ENCODE data around the gene CLDN19. TPM values are rescaled to one million over a fixed set of nuclear protein-coding genes. Genes with fewer than 3 reads are reported as not detected.

CLDN19 gene
- total and polyA plus RNA-seq, 2 donors from 2014 or later, result 23.2 to 42.5 TPM

DNA sequence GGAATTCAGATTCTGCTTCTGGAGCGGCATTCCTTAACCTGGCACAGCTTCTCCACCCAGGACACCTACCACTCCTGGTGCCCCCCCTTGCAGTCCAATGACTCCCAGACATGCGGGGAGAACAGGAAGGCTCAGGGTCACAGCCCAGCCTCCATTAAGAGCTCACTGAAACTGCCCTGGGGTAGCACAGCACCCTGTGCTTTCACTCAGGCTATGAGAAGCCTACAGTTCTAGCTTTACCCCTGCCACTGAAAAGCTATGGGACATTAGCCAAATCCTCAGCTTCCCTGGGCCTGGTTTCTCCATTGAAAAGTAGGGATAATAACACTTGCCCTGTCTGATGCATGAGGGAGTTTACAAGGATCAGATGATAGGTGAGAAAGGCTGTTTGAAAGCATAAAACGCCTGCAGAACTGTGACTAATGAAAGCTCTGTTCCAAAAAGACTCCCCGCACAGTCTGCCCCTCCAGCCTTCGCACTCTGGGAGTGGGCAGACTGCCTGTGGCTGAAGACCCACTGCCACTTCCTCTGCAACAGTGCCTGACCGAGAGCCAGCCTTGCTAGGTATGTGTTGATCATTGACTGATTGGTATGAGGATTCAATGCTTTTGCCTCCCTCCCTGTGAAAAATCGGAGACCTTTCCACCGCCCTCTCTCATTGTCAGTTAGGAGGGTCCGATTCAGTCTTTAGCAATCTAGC lies 2.7 kb upstream of the CLDN19 start:
- Histone ChIP-seq H3K4me3 (ENCODE audit: low read length in 3 of 3) (no peak overlapping the region), H3K9ac (ENCODE audit: low read length in 3 of 3) (no peak overlapping the region), H3K9me3 (ENCODE audit: control insufficient read depth in 2 of 3, insufficient read depth in 1 of 3, low read length in 3 of 3) (no peaks in the 10 kb centered on the region), H3K4me1 (ENCODE audit: control insufficient read depth in 2 of 3, insufficient read depth in 2 of 3, low read depth in 1 of 3, low read length in 3 of 3) (peaks cover 0 to 8% (median 3%) of the 10 kb centered on the region in 3 donors), H3K36me3 (ENCODE audit: control insufficient read depth in 2 of 3, insufficient read depth in 3 of 3, low read length in 3 of 3) (peaks cover 0 to 7% (median 1%) of the 10 kb centered on the region in 3 donors), H3K27me3 (ENCODE audit: control insufficient read depth, insufficient read depth, low read length) (no peaks in the 10 kb centered on the region), H3K27ac (ENCODE audit: low read depth in 2 of 2, low read length in 2 of 2) (no peak overlapping the region)
- FAIRE-seq, result no peak
- intact Hi-C loops (cut with DNase I), result loop anchor here (10.0 kb wide), 1 partner anchor 158 kb away; no protein-coding TSS in a partner anchor
- DNase-seq, result no peak
- TF ChIP-seq, protein P1, sequence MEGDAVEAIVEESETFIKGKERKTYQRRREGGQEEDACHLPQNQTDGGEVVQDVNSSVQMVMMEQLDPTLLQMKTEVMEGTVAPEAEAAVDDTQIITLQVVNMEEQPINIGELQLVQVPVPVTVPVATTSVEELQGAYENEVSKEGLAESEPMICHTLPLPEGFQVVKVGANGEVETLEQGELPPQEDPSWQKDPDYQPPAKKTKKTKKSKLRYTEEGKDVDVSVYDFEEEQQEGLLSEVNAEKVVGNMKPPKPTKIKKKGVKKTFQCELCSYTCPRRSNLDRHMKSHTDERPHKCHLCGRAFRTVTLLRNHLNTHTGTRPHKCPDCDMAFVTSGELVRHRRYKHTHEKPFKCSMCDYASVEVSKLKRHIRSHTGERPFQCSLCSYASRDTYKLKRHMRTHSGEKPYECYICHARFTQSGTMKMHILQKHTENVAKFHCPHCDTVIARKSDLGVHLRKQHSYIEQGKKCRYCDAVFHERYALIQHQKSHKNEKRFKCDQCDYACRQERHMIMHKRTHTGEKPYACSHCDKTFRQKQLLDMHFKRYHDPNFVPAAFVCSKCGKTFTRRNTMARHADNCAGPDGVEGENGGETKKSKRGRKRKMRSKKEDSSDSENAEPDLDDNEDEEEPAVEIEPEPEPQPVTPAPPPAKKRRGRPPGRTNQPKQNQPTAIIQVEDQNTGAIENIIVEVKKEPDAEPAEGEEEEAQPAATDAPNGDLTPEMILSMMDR (IDR thresholded peaks at IDR 0.05; ENCODE audit: borderline replicate concordance, extremely low read depth, insufficient read depth), result no peak

DNA sequence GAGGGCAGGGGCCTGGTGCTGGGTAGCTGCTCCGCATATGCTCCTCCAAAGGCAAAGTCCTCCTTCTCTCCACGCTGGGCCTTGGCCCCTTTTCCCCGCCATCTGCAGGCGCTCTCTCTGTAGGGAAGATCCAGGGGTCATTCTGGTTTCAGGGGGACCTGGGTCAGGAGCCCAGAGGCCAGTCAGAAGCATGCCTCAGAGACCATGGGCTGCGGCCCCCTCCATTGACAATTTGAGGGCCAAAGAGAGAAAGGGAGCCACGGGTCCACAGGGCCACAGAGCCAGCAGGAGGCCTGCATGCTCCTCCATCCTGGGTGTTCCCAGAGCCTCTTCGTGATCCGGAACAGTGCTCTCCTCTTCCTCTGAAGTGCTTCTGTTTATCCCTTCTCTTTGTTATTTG lies 2.1 kb upstream of the CLDN19 start:
- no peak overlapping the region for H3K4me3 ChIP-seq (ENCODE audit: low read length in 3 of 3)
- DNase-seq (no peak), FAIRE-seq (no peak)
- no peak overlapping the region for H3K27ac ChIP-seq (ENCODE audit: low read depth in 2 of 2, low read length in 2 of 2)
- no peaks in the 10 kb centered on the region for H3K9me3 ChIP-seq (ENCODE audit: control insufficient read depth in 2 of 3, insufficient read depth in 1 of 3, low read length in 3 of 3)
- H3K36me3 ChIP-seq (ENCODE audit: control insufficient read depth in 2 of 3, insufficient read depth in 3 of 3, low read length in 3 of 3), result peaks cover 0 to 7% (median 0%) of the 10 kb centered on the region in 3 donors
- intact Hi-C loops (cut with DNase I), result loop anchor here (10.0 kb wide), 1 partner anchor 157 kb away; no protein-coding TSS in a partner anchor
- H3K9ac ChIP-seq (ENCODE audit: low read length in 3 of 3), result no peak overlapping the region
- H3K27me3 ChIP-seq (ENCODE audit: control insufficient read depth, insufficient read depth, low read length), result no peaks in the 10 kb centered on the region
- H3K4me1 ChIP-seq (ENCODE audit: control insufficient read depth in 2 of 3, insufficient read depth in 2 of 3, low read depth in 1 of 3, low read length in 3 of 3), result peaks cover 0 to 8% (median 3%) of the 10 kb centered on the region in 3 donors
- TF ChIP-seq, protein P1 (IDR thresholded peaks at IDR 0.05; ENCODE audit: borderline replicate concordance, extremely low read depth, insufficient read depth), result no peak

DNA sequence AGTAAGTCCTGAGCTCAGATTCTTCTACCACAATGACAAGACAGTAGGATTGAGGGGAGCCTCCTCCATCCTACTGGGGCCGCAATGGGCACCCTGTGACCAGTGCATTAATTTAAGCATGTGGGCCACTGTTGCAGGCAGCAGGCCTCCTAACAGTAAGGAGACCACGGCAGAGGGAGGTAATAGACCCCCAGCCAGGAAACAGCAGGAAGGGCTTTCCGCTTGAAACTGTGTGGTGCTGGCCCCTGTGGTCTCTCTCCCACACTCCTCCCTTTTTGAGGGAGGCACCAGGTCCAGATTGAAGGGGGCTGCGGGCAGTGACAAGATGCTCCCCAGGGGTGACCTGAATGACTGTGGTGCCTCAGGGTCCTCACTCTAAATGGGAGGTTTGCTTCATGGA lies 1.7 kb upstream of the CLDN19 start:
- H3K27me3 ChIP-seq (ENCODE audit: control insufficient read depth, insufficient read depth, low read length), result no peaks in the 10 kb centered on the region
- no peaks in the 10 kb centered on the region for H3K9me3 ChIP-seq (ENCODE audit: control insufficient read depth in 2 of 3, insufficient read depth in 1 of 3, low read length in 3 of 3)
- peak overlapping the region in 1 of 2 donors; percentile 9 for H3K27ac ChIP-seq (ENCODE audit: low read depth in 2 of 2, low read length in 2 of 2)
- H3K9ac ChIP-seq (ENCODE audit: low read length in 3 of 3), result no peak overlapping the region
- intact Hi-C loops (cut with DNase I), result loop anchor here (10.0 kb wide), 1 partner anchor 157 kb away; no protein-coding TSS in a partner anchor
- peaks cover 0 to 7% (median 0%) of the 10 kb centered on the region in 3 donors for H3K36me3 ChIP-seq (ENCODE audit: control insufficient read depth in 2 of 3, insufficient read depth in 3 of 3, low read length in 3 of 3)
- no peak overlapping the region for H3K4me3 ChIP-seq (ENCODE audit: low read length in 3 of 3)
- FAIRE-seq, result no peak
- TF ChIP-seq, protein P1 (IDR thresholded peaks at IDR 0.05; ENCODE audit: borderline replicate concordance, extremely low read depth, insufficient read depth), result no peak
- H3K4me1 ChIP-seq (ENCODE audit: control insufficient read depth in 2 of 3, insufficient read depth in 2 of 3, low read depth in 1 of 3, low read length in 3 of 3), result peaks cover 0 to 8% (median 3%) of the 10 kb centered on the region in 3 donors
- no peak for DNase-seq
